K562 (cell line): ENCODE results near the gene MAPRE2. TPM values are rescaled to one million over a fixed set of nuclear protein-coding genes. Genes with fewer than 3 reads are reported as not detected.

ENCODE experiments used
- ADNP ChIP-seq: fragments of 200-800 bp; sonication (Bioruptor generic); IDR thresholded peaks from 2 replicates; pipeline ENCODE4 v1.6.1; 2016; ENCODE audit warnings: missing genetic modification characterization, missing compliant biosample characterization
- BDP1 ChIP-seq: IDR thresholded peaks from 3 replicates; pipeline ENCODE4 v1.6.1; 2011; ENCODE audit not compliant: insufficient read length, insufficient read depth
- C11orf30 ChIP-seq: fragments of 450-650 bp; IDR thresholded peaks from 2 replicates; pipeline ENCODE4 v1.6.1; 2016; ENCODE audit warnings: low read depth, mild to moderate bottlenecking
- EWSR1 ChIP-seq: fragments of 450-650 bp; IDR thresholded peaks from 2 replicates; pipeline ENCODE4 v1.6.1; 2018; ENCODE audit warnings: borderline replicate concordance, mild to moderate bottlenecking, low read depth, moderate library complexity; ENCODE audit not compliant: partially characterized antibody
- FOXA3 ChIP-seq, 2 experiments: fragments of 450-650 bp in 1 of 2; sonication (generic) in 1 of 2; formaldehyde crosslinking; IDR thresholded peaks in 1 of 2; conservative IDR thresholded peaks in 1 of 2; 2 replicates each; pipeline versions ENCODE4 v1.4.0 to v1.8.0; 2020 to 2022; ENCODE audit warnings: mild to moderate bottlenecking in 2 of 2, missing genetic modification reagents in 1 of 2
- KAT8 ChIP-seq: fragments of 450-650 bp; IDR thresholded peaks from 2 replicates; pipeline ENCODE4 v1.6.1; 2016; ENCODE audit warnings: low read depth, mild to moderate bottlenecking
- MAFF ChIP-seq: IDR thresholded peaks from 2 replicates; pipeline ENCODE4 v1.6.1; 2012; ENCODE audit warnings: low read length, improper control_type of control experiment
- MGA ChIP-seq: fragments of 450-650 bp; IDR thresholded peaks from 2 replicates; pipeline ENCODE4 v1.6.1; 2016; ENCODE audit warnings: mild to moderate bottlenecking, moderate library complexity
- NCOA4 ChIP-seq: fragments of 450-650 bp; IDR thresholded peaks from 2 replicates; pipeline ENCODE4 v1.6.1; 2018; ENCODE audit warnings: mild to moderate bottlenecking; ENCODE audit not compliant: partially characterized antibody
- NCOR1 ChIP-seq: fragments of 450-650 bp; IDR thresholded peaks from 2 replicates; pipeline ENCODE4 v1.6.1; 2016; ENCODE audit warnings: mild to moderate bottlenecking, moderate library complexity
- NRF1 ChIP-seq, 2 experiments: fragments of 450-650 bp; IDR thresholded peaks in 1 of 2; conservative IDR thresholded peaks in 1 of 2; 2 replicates each; pipeline ENCODE4 v1.6.1; 2014; ENCODE audit warnings: mild to moderate bottlenecking in 2 of 2
- POLR2AphosphoS5 ChIP-seq: IDR thresholded peaks from 2 replicates; pipeline ENCODE4 v1.6.1; 2011; ENCODE audit warnings: mild to moderate bottlenecking, low read depth, low read length, moderate library complexity; ENCODE audit not compliant: control insufficient read depth, insufficient read depth
- RCOR1 ChIP-seq, 2 experiments: IDR thresholded peaks; 2 replicates each; pipeline ENCODE4 v1.6.1; 2012; ENCODE audit warnings: low read depth in 2 of 2, low read length in 2 of 2, borderline replicate concordance in 1 of 2, improper control_type of control experiment in 1 of 2
- SMARCA5 ChIP-seq: fragments of 450-650 bp; IDR thresholded peaks from 2 replicates; pipeline ENCODE4 v1.6.1; 2016
- SP2 ChIP-seq: IDR thresholded peaks from 2 replicates; pipeline ENCODE4 v1.6.1; 2011; ENCODE audit warnings: mild to moderate bottlenecking, low read depth, low read length, moderate library complexity; ENCODE audit not compliant: poor library complexity, severe bottlenecking; ENCODE audit errors: extremely low read depth
- ZNF316 ChIP-seq: fragments of 450-650 bp; IDR thresholded peaks from 2 replicates; pipeline ENCODE4 v1.6.1; 2016
- ZNF778 ChIP-seq: fragments of 450-650 bp; formaldehyde crosslinking; IDR thresholded peaks from 2 replicates; pipeline ENCODE4 v1.4.0; 2020; ENCODE audit warnings: mild to moderate bottlenecking, moderate library complexity
- polyA plus RNA-seq, 8 experiments: library from polyadenylated mRNA; depleted of rRNA in 4 of 8; stranded (reverse) in 5 of 8; unstranded in 3 of 8; fragments of >200 nt; fragmentation: Nextera tagmentation in 2 of 8; fragmentation: Illumina TruSeq in 1 of 8; extraction: Ambion mirVana in 2 of 8; extraction: Trizol in 1 of 8; gene quantifications; 2 replicates each; pipeline versions ENCODE4 v1.2.1 to v1.2.3, GENCODE V29; 2011 to 2014; ENCODE audit warnings: inconsistent platforms in 1 of 8, missing spikeins in 1 of 8
- total RNA-seq, 7 experiments: library from RNA; depleted of rRNA in 6 of 7; stranded (reverse); fragments of >200 nt in 6 of 7; fragmentation: Illumina TruSeq in 2 of 7; extraction: Trizol in 2 of 7; gene quantifications; 2 replicates each; pipeline versions ENCODE4 v1.2.1 to v1.2.3, GENCODE V29; 2011 to 2021; ENCODE audit warnings: low replicate concordance in 1 of 7

MAPRE2 gene
- total and polyA plus RNA-seq, 9 of the 15 experiments (the other 6 are each of a cell fraction or from before 2014, with no cell fraction given) = 32.3 to 70.7 (median 40.7) TPM

GRCh38 chr18:35171315-35171987, 130.2 kb downstream of the MAPRE2 start (continued):
- TF ChIP-seq MGA (no peak), C11orf30 (peak; percentile 34), BDP1 (no peak), RCOR1 (IDR thresholded peaks at IDR 0.05; ENCODE audit: borderline replicate concordance in 1 of 2, low read depth in 2 of 2, low read length in 2 of 2) (no peak), NRF1 (conservative IDR thresholded peaks at IDR 0.05 in 1 of 2, IDR thresholded peaks at IDR 0.05 in 1 of 2) (no peak), MAFF (peak; percentile 17; the same call in 1 of the 2 replicates), EWSR1 (no peak), KAT8 (no peak), NCOA4 (no peak), ZNF778 (CRISPR knock-in tag) (no peak), POLR2AphosphoS5 (no peak), SMARCA5 (no peak), ADNP (tag) (no peak), ZNF316 (peak; percentile 37; the same call in 1 of the 2 replicates), FOXA3 (CRISPR knock-in tag; conservative IDR thresholded peaks at IDR 0.05 in 1 of 2, IDR thresholded peaks at IDR 0.05 in 1 of 2) (no peak), NCOR1 (no peak), SP2 (no peak)
